NCI-H187 (cell line): ENCODE data around the gene RBPJL.

ENCODE experiments used
- DNase-seq, 2 experiments: peaks; one replicate each; lab custom pipeline; 2025; lab: John Stamatoyannopoulos, UW

The RBPJL gene

GRCh38 chr20:45306431-45306982 lies at the start of gene RBPJL:
TSS of gene RBPJL (plus strand) at chr20:45306840. CDS start at chr20:45306923, 83 bp downstream.
- no peak for DNase-seq

GRCh38 chr20:45257161-45257560 lies 49.5 kb upstream of the RBPJL start:
- no peak for DNase-seq

- DNase-seq, result no peak
Observed at GRCh38 chr20:45257711-45258110, 48.9 kb upstream of the RBPJL start.

GRCh38 chr20:45258259-45258658 lies 48.4 kb upstream of the RBPJL start:
- no peak for DNase-seq

GRCh38 chr20:45258664-45259063 lies 48.0 kb upstream of the RBPJL start:
- DNase-seq, result no peak

- DNase-seq, result no peak
Observed at GRCh38 chr20:45263556-45264266, 42.9 kb upstream of the RBPJL start.

- DNase-seq, result no peak
Observed at GRCh38 chr20:45266977-45267376, 39.7 kb upstream of the RBPJL start.

GRCh38 chr20:45268531-45268930 lies 38.1 kb upstream of the RBPJL start:
- DNase-seq, result no peak

- DNase-seq, result no peak
Observed at GRCh38 chr20:45269056-45269455, 37.6 kb upstream of the RBPJL start.

- DNase-seq, result no peak
Observed at GRCh38 chr20:45269754-45270270, 36.8 kb upstream of the RBPJL start.

GRCh38 chr20:45275338-45275737 lies 31.3 kb upstream of the RBPJL start:
- DNase-seq, result no peak

GRCh38 chr20:45279992-45280391 lies 26.6 kb upstream of the RBPJL start:
- DNase-seq, result no peak

GRCh38 chr20:45282700-45283550 lies 23.7 kb upstream of the RBPJL start:
- no peak for DNase-seq

GRCh38 chr20:45283551-45284057 lies 23.0 kb upstream of the RBPJL start:
- DNase-seq, result no peak

- no peak for DNase-seq
Observed at GRCh38 chr20:45288376-45288775, 18.3 kb upstream of the RBPJL start.

- no peak for DNase-seq
Observed at GRCh38 chr20:45288860-45289259, 17.8 kb upstream of the RBPJL start.

- DNase-seq, result no peak
Observed at GRCh38 chr20:45289942-45290676, 16.5 kb upstream of the RBPJL start.

- peak; percentile 24 to 25 for DNase-seq
Observed at GRCh38 chr20:45290677-45291355, 15.8 kb upstream of the RBPJL start.

GRCh38 chr20:45291526-45291925 lies 15.1 kb upstream of the RBPJL start:
- DNase-seq, result no peak

GRCh38 chr20:45292343-45292742 lies 14.3 kb upstream of the RBPJL start:
- no peak for DNase-seq
